ENCODE results near the gene KDSR. TPM values are rescaled to one million over a fixed set of nuclear protein-coding genes. Genes with fewer than 3 reads are reported as not detected.

KDSR gene
- total RNA-seq, 4 donors from 2014 or later, result 11.2 to 18.6 (median 14.4) TPM

- peak; percentile 20 to 41 for ATAC-seq
- intact Hi-C loops (cut with DNase I; ENCODE audit: low total_unique reads) (loop anchor here (1.0 to 5.0 kb wide), 4 partner anchors 114 to 307 kb away; no protein-coding TSS in a partner anchor), in situ Hi-C loops (cut with MboI; ENCODE audit: low sequenced_read_pairs in 4 of 4) (loop anchor here in 3 of 4 donors (5.0 to 10.0 kb wide), 4 partner anchors 188 to 308 kb away; no protein-coding TSS in a partner anchor)
- Histone ChIP-seq H3K4me1 (peaks cover 4 to 7% of the 10 kb centered on the region in 2 donors), H3K27me3 (no peaks in the 10 kb centered on the region), H3K36me3 (no peaks in the 10 kb centered on the region), H3K9me3 (no peaks in the 10 kb centered on the region), H3K27ac (peak overlapping the region; percentile 48 to 86 (median 84)), H3K4me3 (no peak overlapping the region)
- peak; percentile 33 to 45 for DNase-seq
- no peak for TF ChIP-seq POLR2A (IDR thresholded peaks at IDR 0.05)
- TF ChIP-seq CTCF (IDR thresholded peaks at IDR 0.05 in 4 of 5, conservative IDR thresholded peaks at IDR 0.05 in 1 of 5), result peak; percentile 68 to 82 (median 80)
Observed at GRCh38 chr18:63322908-63323634, 43.9 kb downstream of the KDSR start.

GRCh38 chr18:63322206-63322605 lies 44.8 kb downstream of the KDSR start:
- H3K27ac ChIP-seq, result peak overlapping the region; percentile 48 to 86 (median 84)
- no peak for ATAC-seq

GRCh38 chr18:63321291-63321690 lies 45.7 kb downstream of the KDSR start:
- in situ Hi-C loops (cut with MboI; ENCODE audit: low sequenced_read_pairs in 4 of 4) (loop anchor here in 3 of 4 donors (5.0 to 10.0 kb wide), 4 partner anchors 186 to 306 kb away; no protein-coding TSS in a partner anchor), intact Hi-C loops (cut with DNase I; ENCODE audit: low total_unique reads) (loop anchor here (2.0 to 5.0 kb wide), 2 partner anchors 46 to 116 kb away; partner anchors contain the start of gene KDSR)
- peak overlapping the region; percentile 83 to 86 (median 84) for H3K27ac ChIP-seq
- H3K9me3 ChIP-seq, result no peaks in the 10 kb centered on the region
- no peak overlapping the region for H3K4me3 ChIP-seq
- H3K4me1 ChIP-seq, result peaks cover 10 to 23% of the 10 kb centered on the region in 2 donors
- no peak for TF ChIP-seq CTCF (IDR thresholded peaks at IDR 0.05 in 4 of 5, conservative IDR thresholded peaks at IDR 0.05 in 1 of 5)
- TF ChIP-seq POLR2A (IDR thresholded peaks at IDR 0.05), result no peak
- no peak for ATAC-seq
- H3K36me3 ChIP-seq, result no peaks in the 10 kb centered on the region
- no peaks in the 10 kb centered on the region for H3K27me3 ChIP-seq
- no peak for DNase-seq

More at GRCh38 chr18:63322206-63322605, 44.8 kb downstream of the KDSR start:
- TF ChIP-seq POLR2A (IDR thresholded peaks at IDR 0.05) (no peak), CTCF (IDR thresholded peaks at IDR 0.05 in 4 of 5, conservative IDR thresholded peaks at IDR 0.05 in 1 of 5) (no peak)
- intact Hi-C loops (cut with DNase I; ENCODE audit: low total_unique reads), result loop anchor here (2.0 to 5.0 kb wide), 2 partner anchors 115 to 297 kb away; no protein-coding TSS in a partner anchor
- no peaks in the 10 kb centered on the region for H3K36me3 ChIP-seq
- peaks cover 10 to 14% of the 10 kb centered on the region in 2 donors for H3K4me1 ChIP-seq
- no peak for DNase-seq
- no peaks in the 10 kb centered on the region for H3K9me3 ChIP-seq
- H3K27me3 ChIP-seq, result no peaks in the 10 kb centered on the region
- no peak overlapping the region for H3K4me3 ChIP-seq
- in situ Hi-C loops (cut with MboI; ENCODE audit: low sequenced_read_pairs in 4 of 4), result loop anchor here in 3 of 4 donors (5.0 to 10.0 kb wide), 4 partner anchors 187 to 307 kb away; no protein-coding TSS in a partner anchor

DNA sequence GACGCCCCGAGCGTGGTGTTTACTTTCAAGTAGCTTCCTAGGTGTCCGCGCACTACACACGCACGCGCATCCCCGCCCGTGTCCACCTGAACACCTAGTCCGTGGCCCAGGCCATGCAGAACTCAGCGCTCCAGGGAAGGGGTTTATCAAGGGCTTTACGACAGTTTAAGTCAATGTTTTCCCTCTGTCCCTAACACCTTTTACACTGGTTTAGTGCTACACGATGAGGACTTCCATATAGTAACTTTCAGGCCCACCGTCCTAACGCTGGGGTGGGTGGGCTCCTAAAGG lies 46.1 kb downstream of the KDSR start:
- no peaks in the 10 kb centered on the region for H3K27me3 ChIP-seq
- peak overlapping the region; percentile 49 to 79 (median 50) for H3K4me3 ChIP-seq
- no peaks in the 10 kb centered on the region for H3K36me3 ChIP-seq
- in situ Hi-C loops (cut with MboI; ENCODE audit: low sequenced_read_pairs in 4 of 4) (loop anchor here in 3 of 4 donors (5.0 to 10.0 kb wide), 4 partner anchors 186 to 306 kb away; no protein-coding TSS in a partner anchor), intact Hi-C loops (cut with DNase I; ENCODE audit: low total_unique reads) (loop anchor here (2.0 to 5.0 kb wide), 2 partner anchors 46 to 116 kb away; partner anchors contain the start of gene KDSR)
- no peak for TF ChIP-seq POLR2A (IDR thresholded peaks at IDR 0.05)
- H3K27ac ChIP-seq, result peak overlapping the region; percentile 83 to 86 (median 84)
- H3K4me1 ChIP-seq, result peaks cover 10 to 27% of the 10 kb centered on the region in 2 donors
- no peaks in the 10 kb centered on the region for H3K9me3 ChIP-seq
- DNase-seq (peak; percentile 32 to 55), ATAC-seq (no peak)

Measured in gastrocnemius medialis (tissue), 4 donors.